AG10803 (cell line): ENCODE measurements around the gene GAL.
"Not testable (repeated sequence)": the region's sequence is repeated elsewhere in the genome, so short reads cannot be mapped to it uniquely, and the experiment has no call there.

Source experiments
- DNase-seq: peaks from one replicate; pipeline ENCODE4 v3.0.0; 2010; ENCODE audit warnings: low read depth
- H3K4me3 ChIP-seq: 2 replicates; pipeline ENCODE4 v1.5.1; 2011; ENCODE audit warnings: mild to moderate bottlenecking, low read length, control low read depth
- TF ChIP-seq, protein P1 (sequence below): conservative IDR thresholded peaks from 2 replicates; pipeline ENCODE4 v1.5.1; 2011; ENCODE audit warnings: mild to moderate bottlenecking, low read length, control low read depth, inconsistent platforms

Gene GAL

DNA sequence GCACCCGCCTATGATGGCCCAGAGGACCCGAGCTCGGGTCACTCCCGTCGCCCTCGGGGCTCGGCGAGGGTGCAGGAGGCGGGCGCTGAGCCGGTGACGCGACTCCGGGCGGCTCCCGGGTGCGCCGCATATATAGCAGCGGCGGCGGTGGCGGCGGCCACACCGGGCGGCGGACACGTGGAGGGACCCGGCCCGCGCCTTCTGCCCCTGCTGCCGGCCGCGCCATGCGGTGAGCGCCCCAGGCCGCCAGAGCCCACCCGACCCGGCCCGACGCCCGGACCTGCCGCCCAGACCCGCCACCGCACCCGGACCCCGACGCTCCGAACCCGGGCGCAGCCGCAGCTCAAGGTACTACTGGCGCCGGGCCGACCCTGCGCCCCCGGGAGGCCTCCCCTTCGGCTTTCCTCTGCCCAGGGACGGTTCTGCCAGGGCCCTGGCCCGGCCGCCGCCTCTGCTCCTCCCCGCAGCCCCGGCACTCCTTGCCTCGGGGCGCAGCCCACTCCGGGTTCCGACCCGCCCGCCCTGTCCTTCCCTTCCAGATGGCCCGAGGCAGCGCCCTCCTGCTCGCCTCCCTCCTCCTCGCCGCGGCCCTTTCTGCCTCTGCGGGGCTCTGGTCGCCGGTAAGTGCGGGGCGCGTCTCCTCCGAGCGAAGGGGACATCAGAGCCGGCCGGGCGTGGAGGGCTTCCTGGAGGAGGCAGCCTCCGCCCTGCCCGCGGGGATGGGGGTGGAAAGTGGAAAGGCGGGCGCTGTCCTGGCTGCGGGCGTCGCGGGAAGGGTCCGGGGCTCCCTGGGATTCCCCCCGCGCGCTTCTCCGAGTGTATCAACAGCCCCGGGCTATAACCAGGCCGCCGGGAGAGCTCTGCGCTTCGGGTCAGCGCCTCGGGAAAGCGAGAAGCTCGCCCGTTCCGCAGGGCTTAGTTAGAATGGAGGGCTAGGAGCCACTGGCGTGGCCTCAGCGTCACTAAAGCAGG lies at the start of gene GAL:
Gene GAL (plus strand): TSS at position 160 of the 972 bp plus-strand sequence. CDS start 380 bp downstream, at position 540.
- DNase-seq: no peak
- TF ChIP-seq, protein P1, sequence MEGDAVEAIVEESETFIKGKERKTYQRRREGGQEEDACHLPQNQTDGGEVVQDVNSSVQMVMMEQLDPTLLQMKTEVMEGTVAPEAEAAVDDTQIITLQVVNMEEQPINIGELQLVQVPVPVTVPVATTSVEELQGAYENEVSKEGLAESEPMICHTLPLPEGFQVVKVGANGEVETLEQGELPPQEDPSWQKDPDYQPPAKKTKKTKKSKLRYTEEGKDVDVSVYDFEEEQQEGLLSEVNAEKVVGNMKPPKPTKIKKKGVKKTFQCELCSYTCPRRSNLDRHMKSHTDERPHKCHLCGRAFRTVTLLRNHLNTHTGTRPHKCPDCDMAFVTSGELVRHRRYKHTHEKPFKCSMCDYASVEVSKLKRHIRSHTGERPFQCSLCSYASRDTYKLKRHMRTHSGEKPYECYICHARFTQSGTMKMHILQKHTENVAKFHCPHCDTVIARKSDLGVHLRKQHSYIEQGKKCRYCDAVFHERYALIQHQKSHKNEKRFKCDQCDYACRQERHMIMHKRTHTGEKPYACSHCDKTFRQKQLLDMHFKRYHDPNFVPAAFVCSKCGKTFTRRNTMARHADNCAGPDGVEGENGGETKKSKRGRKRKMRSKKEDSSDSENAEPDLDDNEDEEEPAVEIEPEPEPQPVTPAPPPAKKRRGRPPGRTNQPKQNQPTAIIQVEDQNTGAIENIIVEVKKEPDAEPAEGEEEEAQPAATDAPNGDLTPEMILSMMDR: no peak
- no peak within 1 kb of the TSS for H3K4me3 ChIP-seq

GRCh38 chr11:68634606-68635005 lies 49.7 kb upstream of the GAL start:
- not testable (repeated sequence) for DNase-seq, H3K4me3 ChIP-seq

DNA sequence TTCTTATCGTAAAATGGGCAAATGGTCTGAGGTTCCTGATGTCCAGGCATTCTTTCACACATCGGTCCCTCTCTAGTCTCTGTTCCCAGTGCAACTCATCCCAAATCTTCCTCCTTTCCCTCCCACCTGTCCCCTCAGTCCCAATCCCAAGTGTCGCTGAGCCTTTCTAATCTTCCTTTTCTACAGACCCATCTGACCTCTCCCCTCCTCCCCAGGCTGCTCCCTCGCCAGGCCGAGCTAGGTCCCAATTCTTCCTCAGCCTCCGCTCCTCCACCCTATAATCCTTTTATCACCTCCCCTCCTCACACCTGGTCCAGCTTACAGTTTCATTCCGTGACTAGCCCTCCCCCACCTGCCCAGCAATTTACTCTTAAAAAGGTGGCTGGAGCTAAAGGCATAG lies 49.2 kb upstream of the GAL start:
- DNase-seq, H3K4me3 ChIP-seq: not testable (repeated sequence)

DNA sequence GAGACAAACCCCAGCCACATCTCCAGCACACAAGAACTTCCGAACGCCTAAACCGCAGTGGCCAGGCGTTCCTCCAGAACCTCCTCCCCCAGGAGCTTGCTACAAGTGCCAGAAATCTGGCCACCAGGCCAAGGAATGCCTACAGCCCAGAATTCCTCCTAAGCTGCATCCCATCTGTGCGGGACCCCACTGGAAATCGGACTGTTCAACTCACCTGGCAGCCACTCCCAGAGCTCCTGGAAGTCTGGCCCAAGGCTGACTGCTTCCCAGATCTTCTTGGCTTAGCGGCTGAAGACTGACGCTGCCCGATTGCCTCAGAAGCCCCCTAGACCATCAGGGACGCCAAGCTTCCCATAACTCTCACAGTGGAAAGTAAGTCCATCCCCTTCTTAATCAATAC lies 48.5 kb upstream of the GAL start:
- DNase-seq: peak; percentile 53
- not testable (repeated sequence) for H3K4me3 ChIP-seq

- DNase-seq, H3K4me3 ChIP-seq: not testable (repeated sequence)
Measured at GRCh38 chr11:68639322-68639721, 45.0 kb upstream of the GAL start.

- TF ChIP-seq, protein P1: no peak
- H3K4me3 ChIP-seq: no peak overlapping the region
- DNase-seq: no peak
Measured at GRCh38 chr11:68641880-68642279, 42.5 kb upstream of the GAL start.

DNA sequence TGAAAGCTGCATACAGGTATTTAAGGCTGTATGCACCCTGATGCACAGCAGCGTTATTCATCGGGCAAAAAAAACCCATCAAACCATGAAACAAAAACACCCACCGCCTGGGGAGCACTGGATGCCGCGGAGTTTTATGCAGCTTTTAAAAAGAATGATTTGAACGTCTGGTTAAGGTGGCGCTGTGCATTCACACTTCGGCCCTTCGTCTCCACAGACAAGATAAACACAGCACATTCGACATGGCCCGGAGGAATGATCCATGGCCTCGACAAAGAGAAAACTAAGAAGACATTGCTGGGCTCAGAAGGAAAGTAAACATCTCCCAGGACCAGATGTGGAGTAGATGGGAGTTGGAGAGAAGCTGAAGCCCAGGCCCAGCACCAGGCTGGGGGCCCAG lies 40.8 kb upstream of the GAL start:
- H3K4me3 ChIP-seq: no peak overlapping the region
- DNase-seq: no peak
- TF ChIP-seq, protein P1: no peak

DNA sequence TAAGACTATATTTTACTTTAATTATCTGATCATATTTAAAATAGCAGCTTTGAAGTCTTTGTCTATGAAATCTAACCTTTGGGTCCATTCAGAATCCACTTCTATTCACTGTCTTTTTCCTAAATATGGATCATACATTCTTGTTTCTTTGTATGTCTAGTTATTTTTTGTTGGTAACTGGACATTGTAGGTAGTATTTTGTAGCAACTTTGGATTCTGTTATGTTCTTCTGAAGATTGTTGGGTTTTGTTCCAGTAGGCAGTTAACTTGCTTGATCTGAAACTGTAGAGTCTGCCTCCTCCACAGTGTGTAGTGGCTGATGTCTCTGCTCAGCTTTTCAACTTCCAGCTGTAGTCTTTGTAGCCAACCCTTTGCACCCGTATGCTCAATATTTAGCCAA lies 37.5 kb upstream of the GAL start:
- DNase-seq: no peak
- no peak overlapping the region for H3K4me3 ChIP-seq
- TF ChIP-seq, protein P1: no peak

GRCh38 chr11:68649851-68650555 lies 34.3 kb upstream of the GAL start:
- no peak for DNase-seq
- H3K4me3 ChIP-seq: no peak overlapping the region
- TF ChIP-seq, protein P1: no peak
